ENCODE measurements around the gene SPOUT1.
"Not testable (repeated sequence)": the region's sequence is repeated elsewhere in the genome, so short reads cannot be mapped to it uniquely, and the experiment has no call there.

SPOUT1 gene, protein sequence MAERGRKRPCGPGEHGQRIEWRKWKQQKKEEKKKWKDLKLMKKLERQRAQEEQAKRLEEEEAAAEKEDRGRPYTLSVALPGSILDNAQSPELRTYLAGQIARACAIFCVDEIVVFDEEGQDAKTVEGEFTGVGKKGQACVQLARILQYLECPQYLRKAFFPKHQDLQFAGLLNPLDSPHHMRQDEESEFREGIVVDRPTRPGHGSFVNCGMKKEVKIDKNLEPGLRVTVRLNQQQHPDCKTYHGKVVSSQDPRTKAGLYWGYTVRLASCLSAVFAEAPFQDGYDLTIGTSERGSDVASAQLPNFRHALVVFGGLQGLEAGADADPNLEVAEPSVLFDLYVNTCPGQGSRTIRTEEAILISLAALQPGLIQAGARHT

GRCh38 chr9:128829477-128830251 lies at the start of gene SPOUT1:
SPOUT1 (minus strand) TSS chr9:128829794; CDS start chr9:128829780, 14 bp downstream.
- DNase-seq: peak; percentile 45

DNA sequence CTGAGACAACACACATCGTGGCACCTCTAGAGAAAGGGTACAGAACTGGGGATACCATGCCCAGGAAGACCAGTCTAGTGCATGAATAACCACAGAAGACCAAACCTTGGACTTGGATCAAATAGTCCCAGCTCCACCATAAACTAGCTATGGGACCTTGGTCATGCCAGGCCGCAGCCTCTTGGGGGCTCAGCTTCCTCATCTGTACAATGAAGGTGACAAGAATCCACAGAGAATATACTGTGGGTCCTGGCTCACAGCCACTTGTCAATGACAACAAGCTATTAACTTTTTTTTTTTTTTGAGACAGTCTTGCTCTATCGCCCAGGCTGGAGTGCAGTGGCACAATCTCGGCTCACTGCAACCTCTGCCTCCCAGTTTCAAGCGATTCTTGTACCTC lies 48.3 kb upstream of the SPOUT1 start:
- DNase-seq: no peak

- not testable (repeated sequence) for DNase-seq
Observed at GRCh38 chr9:128870941-128871265, 41.3 kb upstream of the SPOUT1 start.

GRCh38 chr9:128870128-128870940 lies 40.7 kb upstream of the SPOUT1 start:
- DNase-seq: no peak

- no peak for DNase-seq
Observed at GRCh38 chr9:128863647-128864046, 34.1 kb upstream of the SPOUT1 start.

DNA sequence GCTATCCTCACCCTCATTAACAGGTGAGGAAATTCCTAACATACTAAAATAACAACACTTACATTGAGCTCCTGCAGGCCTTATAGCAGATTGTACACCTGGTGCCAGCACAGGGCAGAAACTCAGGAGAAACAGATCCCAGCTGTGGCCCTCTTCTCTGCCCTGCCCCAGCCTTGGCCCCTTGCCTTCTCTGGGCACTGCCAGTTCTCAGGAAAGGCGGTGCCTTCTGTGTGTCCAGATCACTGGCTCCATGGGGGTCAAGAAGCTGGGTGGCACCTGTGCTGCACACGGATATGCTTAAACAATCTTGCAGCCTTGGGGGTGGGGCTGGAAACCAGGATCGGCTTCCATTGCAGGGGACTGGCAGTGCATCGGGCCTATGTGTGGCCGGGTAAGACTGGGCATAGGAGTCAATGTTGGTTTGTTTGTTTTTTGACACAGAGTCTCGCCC lies 32.8 kb upstream of the SPOUT1 start:
- no peak for DNase-seq

- no peak for DNase-seq
Observed at GRCh38 chr9:128861501-128861900, 31.9 kb upstream of the SPOUT1 start.

DNA sequence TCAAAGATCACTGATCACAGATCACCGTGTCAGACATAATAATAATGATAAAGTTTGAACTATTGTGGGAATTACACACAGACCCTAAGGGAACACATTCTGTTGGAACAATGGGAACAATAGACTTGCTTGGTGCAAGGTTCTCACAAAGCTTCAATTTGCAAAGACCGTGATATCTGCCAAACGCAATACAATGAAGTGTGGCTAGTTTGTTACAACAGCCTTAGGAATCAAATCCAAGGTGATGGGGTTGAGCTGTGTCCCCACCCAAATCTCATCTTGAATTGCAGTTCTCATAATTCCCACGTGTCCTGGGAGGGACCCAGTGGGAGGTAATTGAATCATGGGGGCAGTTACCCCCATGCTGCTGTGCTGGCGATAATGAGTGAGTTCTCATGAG lies 31.3 kb upstream of the SPOUT1 start:
- DNase-seq: no peak

DNA sequence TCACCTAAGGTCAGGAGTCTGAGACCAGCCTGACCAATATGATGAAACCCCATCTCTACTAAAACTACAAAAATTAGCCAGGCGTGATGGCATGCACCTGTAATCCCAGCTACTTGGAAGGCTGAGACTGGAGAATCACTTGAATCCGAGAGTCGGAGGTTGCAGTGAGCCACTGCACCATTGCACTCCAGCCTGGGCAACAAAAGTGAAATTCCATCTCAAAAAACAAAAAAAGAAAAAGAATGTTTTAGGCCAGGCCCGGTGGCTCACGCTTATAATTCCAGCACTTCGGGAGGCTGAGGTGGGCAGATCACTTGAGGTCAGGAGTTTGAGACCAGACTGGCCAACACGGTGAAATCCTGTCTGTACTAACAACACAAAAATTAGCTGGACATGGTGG lies 28.9 kb upstream of the SPOUT1 start:
- not testable (repeated sequence) for DNase-seq

GRCh38 chr9:128854454-128854853 lies 24.9 kb upstream of the SPOUT1 start:
- not testable (repeated sequence) for DNase-seq

DNA sequence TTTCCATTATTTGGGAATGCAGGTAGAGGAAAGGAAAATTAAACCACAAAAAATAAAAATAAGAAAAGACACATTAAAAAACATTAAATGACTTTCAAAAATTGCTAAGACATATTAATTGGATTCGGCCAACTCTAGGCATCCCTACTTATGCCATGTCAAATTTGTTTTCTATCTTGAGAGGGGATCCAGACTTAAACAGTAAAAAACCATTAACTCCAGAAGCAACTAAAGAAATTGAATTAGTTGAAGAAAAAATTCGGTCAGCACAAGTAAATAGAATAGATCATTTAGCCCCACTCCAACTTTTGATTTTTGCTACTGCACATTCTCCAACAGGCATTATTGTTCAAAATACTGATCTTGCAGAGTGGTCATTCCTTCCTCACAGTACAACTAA lies 23.1 kb upstream of the SPOUT1 start:
- DNase-seq: not testable (repeated sequence)

- DNase-seq: not testable (repeated sequence)
Observed at GRCh38 chr9:128851779-128852600, 22.4 kb upstream of the SPOUT1 start.

- not testable (repeated sequence) for DNase-seq
Observed at GRCh38 chr9:128851024-128851423, 21.4 kb upstream of the SPOUT1 start.

- no peak for DNase-seq
Observed at GRCh38 chr9:128847803-128848202, 18.2 kb upstream of the SPOUT1 start.

GRCh38 chr9:128846680-128847030 lies 17.1 kb upstream of the SPOUT1 start:
- DNase-seq: no peak

- DNase-seq: no peak
Observed at GRCh38 chr9:128845186-128845931, 15.8 kb upstream of the SPOUT1 start.

- DNase-seq: not testable (repeated sequence)
Observed at GRCh38 chr9:128843171-128843570, 13.6 kb upstream of the SPOUT1 start.

- no peak for DNase-seq
Observed at GRCh38 chr9:128841694-128842492, 12.3 kb upstream of the SPOUT1 start.

GRCh38 chr9:128840524-128840923 lies 10.9 kb upstream of the SPOUT1 start:
- DNase-seq: no peak

DNA sequence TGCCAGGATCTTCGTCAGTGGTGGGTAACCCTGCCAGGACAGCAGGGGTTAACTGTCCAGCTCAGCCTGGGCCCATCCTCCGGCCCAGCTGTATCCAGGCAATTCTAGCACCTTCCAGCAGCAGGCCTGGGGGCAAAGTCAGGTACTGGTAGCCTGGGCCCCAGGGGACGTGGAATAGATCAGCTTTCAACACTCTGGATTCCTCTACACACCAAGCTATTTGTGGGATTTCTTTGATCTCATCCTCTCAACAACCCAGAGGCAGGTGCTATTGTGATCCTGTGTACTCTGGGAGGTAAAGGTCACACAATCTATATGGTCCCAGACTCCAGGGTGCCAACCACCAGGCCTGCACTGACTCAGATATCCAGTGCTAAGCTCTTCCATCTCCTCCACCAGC lies 8.7 kb upstream of the SPOUT1 start:
- DNase-seq: no peak
